Pons (tissue), 1 donor: Measurements from ENCODE around the gene PRRG3.

ENCODE experiments used
- DNase-seq: peaks from one replicate; pipeline ENCODE4 v3.0.0-alpha.2; 2016; ENCODE audit warnings: low spot score

PRRG3 gene

DNA sequence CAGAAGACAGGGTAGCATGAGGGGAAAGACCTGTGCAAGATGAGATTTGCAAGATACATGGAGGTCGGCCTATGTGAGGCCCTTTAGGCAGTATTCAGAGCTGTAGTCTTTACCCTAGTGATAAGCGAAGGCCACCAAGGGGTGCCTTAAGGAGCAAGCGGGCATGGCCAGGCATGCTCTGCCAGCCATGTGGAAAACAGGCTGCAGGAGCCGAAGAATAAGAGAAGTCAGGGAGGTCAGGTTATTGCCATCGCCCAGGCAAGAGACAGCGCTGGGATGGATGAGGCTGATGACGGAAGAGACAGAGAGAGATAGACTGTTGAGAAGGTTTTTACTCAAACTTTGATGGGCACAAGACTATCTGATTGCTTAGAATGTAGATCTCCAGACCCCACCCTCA is 13.6 kb downstream of the PRRG3 start:
- DNase-seq, result no peak

DNA sequence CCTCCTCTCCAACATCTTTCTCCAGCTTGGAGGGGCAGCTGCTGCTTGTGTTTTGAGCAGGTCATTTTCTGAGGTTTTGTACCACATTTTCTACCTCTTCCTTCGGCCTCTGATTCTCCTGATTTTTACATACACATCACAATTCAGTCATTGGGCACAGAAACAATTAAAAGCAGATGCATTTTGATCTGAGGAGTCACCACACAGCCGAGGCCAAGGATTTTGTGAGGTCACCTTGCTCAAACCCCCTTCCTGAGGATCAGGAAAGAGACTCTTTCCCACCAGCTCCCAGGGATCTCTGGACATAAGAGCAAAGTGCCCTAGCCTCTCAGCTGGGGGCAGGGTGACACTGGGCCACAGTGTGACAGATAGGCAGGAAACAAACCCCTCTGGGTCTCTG is 15.2 kb downstream of the PRRG3 start:
- DNase-seq, result no peak

DNA sequence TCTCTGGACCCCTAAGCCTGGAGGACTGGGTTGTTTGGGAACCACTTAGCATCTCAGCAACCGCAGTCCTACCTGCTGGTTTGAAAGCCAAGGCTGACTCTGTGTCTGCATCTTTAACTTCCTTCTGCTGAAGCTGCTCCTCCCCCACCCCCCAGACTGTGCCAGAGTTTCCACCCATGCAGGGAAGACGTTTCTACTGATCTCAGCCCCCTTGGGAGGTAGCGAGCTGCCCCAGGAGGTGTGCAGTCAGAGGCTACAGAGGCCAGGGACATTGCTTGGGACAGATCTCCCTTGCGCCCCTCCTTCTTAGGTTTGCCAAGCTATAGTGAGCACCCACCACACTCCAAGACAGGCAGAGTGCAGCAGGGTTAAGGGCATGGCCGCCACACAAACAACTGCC is 15.9 kb downstream of the PRRG3 start:
- no peak for DNase-seq

DNA sequence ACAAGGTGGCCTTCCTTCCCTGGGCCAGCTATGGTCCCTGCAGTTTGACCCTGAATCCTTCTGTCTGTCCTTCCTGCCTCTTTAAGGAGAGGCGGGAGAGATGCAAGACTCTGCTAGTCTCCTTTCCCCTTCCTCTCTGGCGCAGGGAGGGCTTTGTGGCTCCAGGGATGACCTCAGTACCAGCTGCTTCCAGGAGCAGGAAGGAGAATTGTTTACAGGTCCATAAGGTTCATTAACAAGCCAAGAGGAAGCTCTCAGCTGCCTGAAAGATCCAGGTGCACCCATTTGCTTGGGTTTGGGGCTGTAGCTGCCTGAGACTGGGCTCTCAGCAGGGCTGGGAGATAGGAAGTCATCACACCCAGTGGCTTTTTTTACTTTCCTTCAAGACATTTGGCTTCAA is 16.5 kb downstream of the PRRG3 start:
- DNase-seq, result no peak

DNA sequence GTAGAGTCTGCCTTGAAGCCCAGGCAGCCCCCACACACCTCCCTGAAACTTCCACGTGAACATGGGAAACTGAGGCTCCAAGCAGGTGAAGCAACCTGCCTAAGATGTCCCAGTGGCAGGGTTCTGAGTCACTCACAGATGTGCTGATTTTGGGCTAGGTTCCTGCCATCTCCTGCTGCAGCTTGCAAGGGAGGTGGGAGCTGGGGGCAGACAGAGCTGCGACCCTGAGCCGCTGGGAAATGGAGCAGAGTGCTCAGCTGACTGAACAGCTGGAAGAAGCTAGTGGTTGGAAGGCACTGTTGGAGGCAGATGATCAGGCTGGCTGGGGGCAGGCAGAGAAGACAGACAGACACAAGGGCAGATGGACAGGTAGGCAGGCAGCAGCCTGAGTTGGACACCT is 17.0 kb downstream of the PRRG3 start:
- no peak for DNase-seq

DNA sequence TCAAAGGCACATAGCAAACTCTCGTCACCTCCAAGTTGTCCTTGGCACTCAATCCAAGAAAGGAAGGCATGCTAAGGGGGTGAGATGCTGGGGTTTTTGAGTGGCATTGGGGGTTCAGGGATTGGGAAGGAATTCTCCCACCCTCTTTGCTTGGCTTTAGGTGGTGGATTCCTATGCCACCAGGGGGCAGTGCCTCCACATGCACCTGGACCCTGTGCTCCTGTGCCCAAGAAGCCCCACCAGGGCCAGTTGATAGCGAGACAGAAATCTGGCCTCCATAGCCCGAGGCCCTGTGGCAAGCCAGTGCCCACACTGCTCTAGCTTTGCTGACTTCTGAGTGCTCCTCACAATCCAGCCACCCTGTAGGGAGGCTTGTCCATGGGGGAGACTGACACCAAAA is 18.6 kb downstream of the PRRG3 start:
- no peak for DNase-seq

DNA sequence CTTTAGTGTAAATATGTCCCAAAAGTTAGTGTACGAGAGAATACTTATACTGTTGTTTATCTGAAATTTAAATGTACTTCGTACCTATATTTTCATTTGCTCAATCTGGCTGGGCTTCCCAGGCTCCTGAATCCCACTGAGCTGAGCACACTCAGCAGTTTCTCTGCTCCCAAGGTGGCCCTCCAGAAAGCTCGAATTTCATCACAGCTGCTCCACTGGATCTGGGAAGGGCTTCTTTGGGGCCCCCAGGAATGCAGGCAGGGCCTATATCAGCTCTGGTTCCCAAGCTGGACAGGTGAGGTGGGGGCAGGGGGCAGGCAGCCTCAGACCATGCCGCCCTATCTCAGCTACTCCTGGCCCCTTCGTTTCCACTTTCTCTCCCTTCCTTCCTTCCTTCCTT is 19.1 kb downstream of the PRRG3 start:
- DNase-seq, result no peak

DNA sequence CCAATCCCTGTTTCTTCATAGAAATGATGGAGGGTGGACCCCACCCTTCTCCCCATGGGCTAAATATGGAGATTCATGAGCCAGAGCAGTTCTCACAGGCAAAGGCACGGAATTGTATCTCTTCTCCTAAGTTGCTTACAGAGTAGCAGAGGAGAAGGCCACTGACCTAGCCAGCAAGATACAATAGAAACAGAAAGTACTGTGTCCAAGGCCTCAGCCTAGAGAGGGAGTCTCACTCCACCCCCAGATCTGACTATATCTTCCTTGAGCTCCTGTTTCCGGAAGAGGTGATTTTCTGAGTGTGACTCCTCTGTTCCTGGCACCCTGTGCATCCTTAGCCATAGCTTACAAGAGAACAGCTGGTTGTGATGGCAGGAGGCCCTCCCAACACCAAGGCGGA is 20.5 kb downstream of the PRRG3 start, which contains the start of gene FATE1:
Gene FATE1 (plus strand): TSS at position 284 of the 400 bp plus-strand sequence. CDS start 85 bp downstream, at position 369.
- DNase-seq, result no peak

DNA sequence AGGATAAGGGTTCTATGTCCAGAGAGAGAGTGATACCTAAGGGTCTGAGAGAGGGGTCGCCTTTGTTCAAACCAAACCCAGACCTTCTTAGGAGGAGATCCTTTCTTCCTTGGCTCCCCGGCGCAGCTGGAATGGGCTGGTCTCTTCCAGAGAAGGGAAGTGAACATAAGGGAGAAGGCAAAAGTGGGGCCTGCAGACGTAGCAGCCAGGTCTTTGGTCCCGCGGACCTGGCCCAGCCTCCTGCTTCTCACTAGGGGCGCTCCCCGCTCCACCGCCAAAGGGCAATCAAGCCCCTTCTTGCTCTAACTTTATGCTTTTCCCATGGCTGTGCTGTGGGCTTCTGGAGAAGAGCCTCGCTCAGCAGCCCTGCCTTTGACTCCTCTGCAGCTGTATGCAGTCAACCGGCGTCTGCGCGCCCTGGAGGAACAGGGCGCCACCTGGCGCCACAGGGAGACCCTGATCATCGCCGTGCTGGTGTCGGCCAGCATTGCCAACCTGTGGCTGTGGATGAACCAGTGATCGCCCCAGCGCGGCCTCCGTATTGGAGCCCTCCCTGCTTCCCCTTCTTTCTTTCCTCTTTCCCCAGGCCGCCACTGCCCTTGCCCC is 27.1 kb downstream of the PRRG3 start:
- no peak for DNase-seq

DNA sequence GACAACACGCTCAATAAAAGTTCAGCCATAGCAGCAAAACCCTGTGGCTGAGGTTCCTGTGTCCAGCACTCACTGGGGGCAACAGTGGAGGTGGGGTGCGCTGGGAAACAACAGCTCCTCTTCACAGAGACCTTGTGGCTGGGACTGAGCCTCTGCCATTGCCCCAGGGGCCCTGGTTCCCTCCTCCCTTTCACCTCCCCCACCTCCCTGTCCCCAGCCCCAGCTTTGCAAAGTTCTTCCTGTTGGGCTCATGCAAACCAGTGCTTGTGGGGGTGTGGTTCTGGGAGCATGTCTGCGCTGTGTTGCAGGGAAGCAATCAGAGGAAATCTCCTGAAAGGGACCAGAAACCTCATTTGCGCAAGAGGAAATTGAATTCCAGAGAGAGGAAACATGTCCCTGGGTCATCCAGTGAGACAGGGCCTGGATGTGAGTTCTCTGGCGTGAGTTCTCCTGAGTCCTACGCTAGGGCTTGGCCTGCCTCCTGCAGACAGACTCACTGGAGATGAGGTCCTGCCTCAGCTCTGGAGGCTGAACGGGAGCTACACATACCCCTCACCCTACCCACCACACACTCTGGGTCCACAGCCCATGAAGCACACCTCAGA is 28.0 kb downstream of the PRRG3 start:
- DNase-seq, result no peak

DNA sequence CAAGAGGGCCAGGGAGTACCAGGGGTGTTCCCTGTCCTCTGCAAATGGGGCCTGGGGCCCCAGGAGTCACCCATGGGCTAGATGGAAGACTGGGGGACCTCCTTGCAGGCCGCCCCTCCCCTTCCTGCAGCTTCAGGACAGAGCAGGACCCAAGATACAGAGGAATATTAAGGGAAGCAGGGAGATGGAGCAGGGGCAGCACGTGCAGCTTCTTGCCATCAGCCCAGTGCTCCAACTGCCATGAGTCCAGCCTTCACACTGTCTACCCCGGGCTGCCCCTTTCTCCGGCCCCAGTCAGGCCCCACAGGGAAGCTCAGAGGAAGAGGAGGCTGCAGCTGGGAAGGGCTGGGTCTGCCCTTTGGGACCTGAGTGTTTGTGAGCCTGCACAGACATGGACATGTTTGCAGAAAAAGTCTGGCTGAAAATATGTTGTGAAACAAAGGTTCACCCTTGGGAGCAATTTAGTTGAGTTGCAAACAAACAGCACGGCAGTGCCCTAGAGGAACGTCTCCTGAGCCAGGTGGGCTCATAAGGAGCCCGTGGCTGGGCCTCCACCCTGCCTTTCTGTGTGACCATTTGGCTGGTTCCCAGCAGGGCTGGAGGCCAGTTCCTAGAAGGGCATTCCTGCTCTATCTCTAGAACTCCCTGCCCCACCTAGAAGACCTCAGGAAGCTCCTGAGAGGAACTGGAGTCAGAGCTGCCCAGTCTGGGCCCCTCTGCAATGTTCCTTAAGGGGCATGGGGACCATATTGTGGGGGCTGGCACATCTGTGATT is 29.5 kb downstream of the PRRG3 start:
- no peak for DNase-seq

DNA sequence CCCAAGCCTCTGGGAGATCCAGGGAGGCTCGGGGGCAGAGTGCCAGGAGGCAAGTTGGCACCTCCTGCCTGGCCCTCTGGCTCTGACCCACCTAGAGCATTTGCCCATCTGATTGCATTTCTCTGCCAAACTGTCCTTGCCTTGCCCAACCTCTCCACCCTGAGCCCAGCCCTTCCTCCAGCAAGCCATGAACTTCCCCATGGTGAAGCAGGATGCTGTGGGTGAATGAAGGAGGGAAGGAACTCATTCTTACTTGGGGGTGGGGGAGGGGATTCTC is 30.0 kb downstream of the PRRG3 start:
- no peak for DNase-seq

DNA sequence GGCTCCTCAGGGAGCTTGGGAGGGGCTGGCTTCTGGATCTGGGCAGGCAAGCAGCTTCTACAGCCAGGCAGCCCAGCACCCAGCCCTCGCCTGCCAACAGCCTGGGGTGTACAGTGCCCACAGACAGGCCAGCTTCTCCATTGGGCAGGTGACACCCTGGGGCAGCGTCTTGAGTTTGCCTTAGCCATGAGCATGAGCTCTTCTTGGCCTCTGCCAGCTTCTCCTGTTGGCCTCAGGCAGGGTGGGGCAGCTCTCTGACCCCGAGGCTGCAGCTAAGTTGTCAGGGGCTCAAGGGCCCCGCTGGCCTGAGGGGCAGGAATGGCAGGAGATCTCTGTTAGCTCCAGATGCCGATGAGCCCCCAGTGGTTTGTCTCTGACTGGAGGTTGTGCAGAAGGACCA is 31.5 kb downstream of the PRRG3 start:
- DNase-seq, result no peak

DNA sequence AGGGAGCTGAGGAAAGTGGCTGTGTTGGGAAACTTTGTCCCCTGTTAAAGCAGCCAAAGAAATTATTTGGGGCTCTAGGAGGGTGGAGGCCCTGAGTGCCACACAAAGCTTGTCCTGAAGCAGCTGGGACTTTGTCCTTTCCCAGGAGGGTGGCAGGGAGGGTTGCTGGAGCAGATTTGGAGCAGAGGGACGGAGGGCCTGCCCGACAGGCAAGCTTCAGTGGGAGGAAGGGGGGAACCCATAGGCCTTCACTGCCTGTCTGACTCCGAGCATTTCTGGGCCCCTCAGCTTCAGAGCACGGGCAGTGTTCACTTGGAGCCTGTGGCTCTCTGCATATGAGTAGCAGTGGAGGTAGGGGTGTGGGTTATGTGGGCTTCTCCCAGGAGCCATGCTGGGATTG is 32.1 kb downstream of the PRRG3 start:
- DNase-seq, result no peak

DNA sequence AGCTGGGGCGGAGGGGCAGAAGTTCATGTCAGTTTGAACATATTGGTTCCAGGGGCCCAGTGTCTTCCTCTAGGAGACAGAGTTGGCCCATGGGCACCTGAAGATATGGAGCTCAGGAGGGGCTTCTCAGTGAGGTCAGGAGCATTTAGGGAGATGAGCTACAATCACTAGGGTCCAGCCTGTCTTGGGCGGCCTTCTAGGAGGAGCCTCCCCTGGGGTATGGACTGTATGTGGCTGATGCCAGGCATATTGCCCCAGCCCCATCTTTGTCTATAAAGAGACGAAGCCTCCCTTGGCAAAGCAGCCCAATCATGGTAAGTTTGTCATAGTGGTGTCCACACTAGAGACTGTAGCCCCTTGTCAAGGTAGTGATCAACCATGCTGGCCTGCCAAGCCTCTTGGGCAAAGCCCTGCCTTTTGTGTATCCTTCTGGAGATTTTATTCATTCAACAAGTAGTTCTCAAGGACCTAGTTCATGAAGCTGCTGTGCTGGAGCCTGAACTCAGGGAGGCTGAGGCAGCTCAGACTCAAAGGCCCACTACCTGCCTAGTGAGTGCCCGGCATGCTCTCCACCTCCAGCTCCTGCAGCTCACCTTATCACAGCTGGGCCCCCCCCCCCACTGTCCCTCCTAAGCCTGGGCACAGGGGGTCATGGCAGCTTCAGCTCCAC is 33.9 kb downstream of the PRRG3 start:
- no peak for DNase-seq

DNA sequence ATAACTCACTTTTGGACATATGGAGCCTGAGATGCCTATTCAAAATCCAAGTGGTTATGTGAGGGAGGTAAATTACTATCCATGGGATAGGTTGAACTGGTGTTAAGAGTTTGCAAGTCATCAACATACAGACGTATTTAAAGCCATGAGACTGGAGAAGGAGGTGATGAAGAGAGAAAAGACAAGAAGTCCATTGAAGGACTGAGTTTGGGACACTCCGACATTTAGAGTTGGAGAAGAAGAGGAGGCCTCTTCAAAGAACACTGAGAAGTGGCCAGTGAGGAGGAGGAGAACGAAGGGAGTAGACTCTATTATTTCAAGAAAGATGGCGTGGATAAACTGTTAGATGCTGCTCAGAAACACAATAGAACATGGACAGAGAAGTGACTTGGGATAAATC is 39.2 kb downstream of the PRRG3 start, which contains the start of gene CNGA2:
Gene CNGA2 (plus strand): TSS at position 301 of the 400 bp plus-strand sequence. CDS start 3,738 bp downstream, outside the sequence.
- no peak for DNase-seq

DNA sequence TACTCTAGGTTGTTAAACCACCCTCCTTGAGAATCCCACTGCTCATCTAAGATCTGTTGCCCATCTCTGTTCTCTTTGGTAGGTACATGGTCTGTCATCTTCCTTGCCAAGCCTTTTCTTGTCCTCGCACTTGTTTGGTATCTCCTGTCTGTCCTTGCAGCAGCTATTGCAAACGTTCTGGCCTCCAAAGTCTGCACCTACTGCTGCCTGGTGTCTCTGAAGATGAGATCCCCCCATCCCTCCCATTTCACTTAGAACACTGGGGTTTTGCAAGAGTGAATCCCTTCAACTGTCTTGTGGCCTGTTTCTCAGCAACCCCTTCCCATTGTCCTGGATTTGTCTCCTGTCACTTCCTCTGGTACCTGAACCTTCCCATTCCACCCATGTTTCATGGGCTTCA is 40.0 kb downstream of the PRRG3 start:
- no peak for DNase-seq

DNA sequence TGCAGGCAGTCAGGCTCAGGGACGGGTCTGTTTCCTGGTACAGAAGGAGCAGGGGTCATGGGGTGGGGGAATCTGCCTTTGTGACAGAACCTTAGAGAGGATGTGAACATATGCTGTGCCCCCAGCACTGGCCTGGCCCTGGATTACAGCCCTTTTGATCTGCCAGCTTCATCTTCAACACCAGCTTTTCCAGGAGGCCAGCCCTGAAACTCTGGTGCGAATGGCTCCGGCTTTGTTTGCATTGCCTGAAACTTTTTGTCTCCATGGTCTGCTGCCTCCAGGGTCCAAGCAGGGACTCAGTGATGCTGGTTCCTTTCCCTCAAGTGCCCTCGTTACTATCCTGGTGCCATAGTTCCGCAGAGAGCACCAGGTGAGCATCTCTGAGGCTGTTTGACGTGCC is 41.4 kb downstream of the PRRG3 start:
- DNase-seq, result no peak

DNA sequence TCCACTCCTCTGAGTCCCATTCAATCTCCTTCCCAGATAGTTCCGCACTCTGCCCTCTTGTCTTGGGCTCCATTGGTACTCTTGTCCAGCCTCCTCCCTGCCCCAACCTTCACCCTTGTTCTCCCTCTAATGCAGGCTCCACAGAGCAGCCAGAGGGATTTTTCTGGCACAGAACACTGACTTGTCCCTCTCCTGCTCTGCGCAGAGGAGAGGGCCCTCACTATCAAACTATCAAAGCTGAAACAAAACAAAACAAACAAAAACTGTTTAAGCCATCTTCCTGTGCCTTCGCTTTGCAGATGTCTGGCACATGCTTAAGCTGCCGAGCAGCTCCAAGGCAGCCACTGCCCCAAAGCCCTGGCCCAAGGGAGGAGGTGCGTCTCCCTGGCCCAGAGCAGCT is 42.2 kb downstream of the PRRG3 start:
- DNase-seq, result no peak

DNA sequence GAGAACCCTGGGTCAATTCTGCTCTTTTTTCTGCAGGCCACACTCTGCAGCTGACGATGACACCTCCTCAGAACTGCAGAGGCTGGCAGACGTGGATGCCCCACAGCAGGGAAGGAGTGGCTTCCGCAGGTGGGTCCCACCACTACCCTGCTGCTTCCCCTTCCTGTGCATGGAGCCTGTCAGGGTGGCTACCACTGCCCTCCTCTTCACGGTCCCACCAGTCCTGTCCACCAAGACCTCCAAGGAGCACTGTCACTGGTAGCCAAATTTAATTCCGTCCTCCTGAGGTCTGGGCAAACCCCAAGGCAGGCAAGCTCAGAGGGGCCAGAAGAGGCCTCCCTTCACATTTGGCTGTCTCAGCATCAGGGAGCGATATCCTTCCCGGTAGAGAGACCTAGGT is 43.5 kb downstream of the PRRG3 start:
- DNase-seq, result no peak

DNA sequence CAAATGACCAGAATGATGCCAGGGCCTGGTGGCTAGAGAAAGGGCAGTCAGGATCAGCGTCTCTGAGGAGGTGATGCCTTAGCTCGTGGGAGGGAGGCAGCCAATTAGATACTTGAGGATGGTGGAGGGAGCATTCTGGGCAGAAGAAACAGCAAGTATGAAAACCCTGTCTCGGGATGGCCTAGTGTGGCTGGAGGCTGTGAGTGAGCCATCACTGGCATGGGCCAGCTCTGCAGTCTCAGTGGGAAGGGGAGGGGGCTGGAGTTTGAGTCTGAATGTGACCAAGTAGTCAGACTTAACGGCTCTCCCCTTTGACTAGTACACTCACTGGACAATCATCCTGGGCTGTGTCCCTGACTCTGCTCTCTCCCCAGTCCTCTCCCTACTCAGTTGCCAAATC is 46.3 kb downstream of the PRRG3 start:
- no peak for DNase-seq

DNA sequence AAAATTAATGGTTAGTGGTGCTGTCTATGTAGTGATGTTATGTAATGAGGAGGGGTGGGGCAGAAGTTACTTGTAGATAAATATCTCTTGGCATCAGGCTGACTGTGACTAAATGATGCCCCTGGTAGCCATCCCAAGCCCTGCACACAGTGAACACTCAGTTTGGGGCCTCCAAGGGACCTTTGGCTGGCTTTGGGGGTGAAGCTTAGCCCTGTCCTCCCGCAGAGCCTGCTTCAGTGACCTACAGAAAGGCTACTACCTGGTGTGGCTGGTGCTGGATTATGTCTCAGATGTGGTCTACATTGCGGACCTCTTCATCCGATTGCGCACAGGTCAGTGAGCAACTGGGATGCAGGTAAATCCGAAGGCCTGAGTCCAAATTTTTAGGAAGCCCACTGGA is 47.1 kb downstream of the PRRG3 start:
- DNase-seq, result no peak
